Stromal cell of bone marrow (primary cell): ENCODE data around the gene OGFOD3.
"Not testable (repeated sequence)": the region's sequence is repeated elsewhere in the genome, so short reads cannot be mapped to it uniquely, and the experiment has no call there.

ENCODE experiments used
- DNase-seq: peaks from one replicate; pipeline ENCODE4 v3.0.0-alpha.2; 2012; ENCODE audit warnings: low read depth

OGFOD3 gene, protein sequence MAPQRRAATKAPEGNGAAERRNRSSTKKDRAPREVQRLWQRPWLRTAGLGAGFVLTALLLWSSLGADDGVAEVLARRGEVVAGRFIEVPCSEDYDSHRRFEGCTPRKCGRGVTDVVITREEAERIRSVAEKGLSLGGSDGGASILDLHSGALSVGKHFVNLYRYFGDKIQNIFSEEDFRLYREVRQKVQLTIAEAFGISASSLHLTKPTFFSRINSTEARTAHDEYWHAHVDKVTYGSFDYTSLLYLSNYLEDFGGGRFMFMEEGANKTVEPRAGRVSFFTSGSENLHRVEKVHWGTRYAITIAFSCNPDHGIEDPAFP

DNA sequence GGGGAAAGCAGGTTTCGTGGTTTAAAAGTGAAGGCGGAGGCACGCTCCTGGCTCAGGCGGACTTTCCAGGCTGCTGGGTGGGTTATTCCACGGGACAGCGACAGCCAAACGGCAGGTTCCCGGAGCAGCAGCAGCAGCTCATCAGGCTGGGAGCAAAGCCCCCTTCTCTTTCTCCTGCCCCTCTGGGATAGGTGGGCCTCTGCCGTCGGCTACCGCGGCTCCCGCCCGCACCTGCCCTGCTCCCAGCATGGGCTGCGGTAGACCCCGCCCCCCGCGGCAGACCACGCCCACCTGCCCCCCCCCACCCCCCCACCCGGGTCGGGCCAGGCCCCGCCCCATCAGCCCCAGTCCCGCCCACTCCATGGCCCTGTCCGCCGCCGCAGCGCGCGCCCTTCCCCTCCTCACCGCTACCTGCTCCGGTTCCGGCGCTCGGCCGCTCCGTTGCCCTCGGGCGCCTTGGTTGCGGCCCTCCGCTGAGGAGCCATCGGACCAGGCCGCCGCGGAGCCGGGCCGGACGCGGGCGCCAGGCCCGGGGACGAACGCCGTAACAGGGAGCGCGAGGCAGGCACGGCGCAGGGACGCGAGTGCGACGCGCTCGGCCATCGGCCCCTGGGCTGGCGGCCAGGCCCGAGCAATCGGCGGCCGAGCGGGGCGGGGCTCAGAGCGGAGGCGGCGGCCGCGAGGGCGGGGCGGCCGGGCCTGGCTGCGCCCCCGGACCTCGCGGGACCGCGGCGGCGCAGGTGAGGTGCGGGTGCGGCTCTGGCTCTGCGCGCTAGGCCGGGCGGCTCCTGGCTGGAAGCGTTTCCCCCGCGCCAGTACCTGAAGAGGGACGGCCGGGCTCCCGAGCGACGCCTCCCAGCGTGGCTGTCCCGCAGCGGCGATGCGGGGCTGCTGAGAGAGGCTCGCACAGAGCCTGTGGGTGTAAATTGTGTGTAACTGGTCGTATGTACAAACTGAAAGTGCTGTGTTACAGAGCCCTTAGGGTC lies at the start of gene OGFOD3, which contains the start of gene HEXD:
TSS of gene OGFOD3 (minus strand) at position 586 of the 986 bp plus-strand sequence. CDS start at position 485, 101 bp downstream.
TSS of gene HEXD (plus strand) at position 347 of the 986 bp plus-strand sequence. CDS start 1,453 bp downstream, outside the sequence.
- peak; percentile 65 for DNase-seq

DNA sequence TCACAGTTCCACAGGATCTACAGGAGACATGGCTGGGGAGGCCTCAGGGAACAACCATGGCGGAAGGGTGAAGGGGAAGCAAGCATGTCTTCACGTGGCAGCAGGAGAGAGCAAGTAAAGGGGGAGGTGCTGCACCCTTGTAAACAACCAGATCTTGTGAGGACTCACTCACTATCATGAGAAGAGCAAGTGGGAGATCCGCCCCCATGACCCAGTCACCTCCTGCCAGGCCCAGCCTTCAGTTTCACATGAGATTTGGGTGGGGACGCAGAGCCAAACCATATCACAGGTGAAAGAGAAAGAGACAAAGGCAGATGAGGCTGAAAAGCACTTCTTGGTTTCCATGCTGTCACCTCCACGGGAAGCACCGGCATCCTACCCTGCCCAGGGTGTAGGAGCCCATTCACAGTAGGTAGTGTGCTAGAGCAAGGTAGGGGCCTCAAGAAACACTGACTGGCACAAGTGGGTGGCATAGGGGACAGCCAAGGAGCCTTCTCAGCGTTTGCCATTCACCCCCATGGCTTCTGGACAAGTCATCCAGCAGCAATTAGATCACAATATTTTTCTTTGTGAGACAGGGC lies 46.7 kb upstream of the OGFOD3 start:
- DNase-seq, result no peak

DNA sequence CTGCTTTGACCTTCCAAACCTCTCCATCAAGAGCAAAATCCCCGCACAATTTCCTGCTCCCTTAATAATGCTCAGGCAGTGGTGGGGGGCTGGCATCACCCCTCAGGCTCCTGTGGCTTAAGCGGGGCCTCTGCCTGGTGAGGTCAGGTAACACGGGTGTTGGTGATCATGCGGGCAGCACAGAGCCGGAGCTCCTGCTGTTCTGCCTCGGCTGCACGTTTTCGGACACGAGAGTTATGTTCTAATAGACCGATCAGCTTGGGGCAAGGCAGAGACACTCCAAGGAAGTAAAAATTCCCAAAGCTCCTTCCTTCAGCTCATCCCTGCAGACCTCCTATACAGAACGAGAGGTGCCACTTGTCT lies 46.2 kb upstream of the OGFOD3 start:
- DNase-seq, result no peak

DNA sequence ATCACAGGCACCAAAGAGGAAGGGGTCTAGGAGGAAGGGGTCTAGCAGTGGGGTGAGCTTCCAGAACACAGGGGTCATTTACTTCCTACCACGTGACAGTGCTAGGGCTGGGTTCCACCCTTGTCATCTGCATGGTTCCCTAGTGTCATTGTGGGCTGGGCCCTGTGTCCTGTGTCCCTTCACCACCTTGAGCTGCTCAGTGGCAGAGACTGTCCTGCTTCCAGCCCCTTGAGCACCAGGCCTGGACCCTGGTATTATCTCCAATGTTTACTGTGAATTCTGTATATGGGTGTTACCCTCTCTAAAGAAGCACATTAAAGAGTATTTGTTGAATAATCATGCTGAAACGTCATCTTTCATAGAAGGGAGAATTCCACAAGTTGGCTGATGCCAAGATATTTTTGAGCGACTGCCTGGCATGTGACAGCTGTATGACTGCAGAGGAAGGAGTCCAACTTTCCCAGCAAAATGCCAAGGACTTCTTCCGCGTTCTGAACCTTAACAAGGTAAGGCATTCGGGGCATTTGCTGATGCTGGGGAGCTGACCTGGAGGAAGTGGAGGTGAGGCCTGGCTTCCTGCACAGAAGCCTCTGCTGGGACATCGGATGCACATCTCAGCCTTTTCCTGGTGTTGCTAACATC lies 45.7 kb upstream of the OGFOD3 start:
- DNase-seq, result no peak

DNA sequence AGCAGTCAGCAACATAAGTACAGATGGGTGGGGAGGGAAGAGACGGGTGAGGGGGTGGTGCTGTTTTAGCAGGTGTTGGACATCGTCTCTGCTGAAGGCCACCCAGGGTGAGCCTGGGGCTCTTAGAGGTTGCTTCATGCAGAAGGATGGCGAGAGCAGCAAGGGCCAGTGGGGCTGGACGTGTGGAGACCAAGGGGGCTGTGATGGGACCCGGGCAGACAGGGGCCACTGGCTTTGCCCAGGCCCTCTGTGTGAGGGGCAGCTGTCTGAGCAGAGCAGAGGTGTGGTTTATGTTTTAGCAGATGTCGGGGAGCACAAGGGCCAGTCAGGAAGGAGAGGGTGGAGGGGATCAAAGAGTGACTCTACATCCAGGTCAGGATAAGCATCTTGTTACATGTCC lies 45.0 kb upstream of the OGFOD3 start:
- DNase-seq, result no peak

DNA sequence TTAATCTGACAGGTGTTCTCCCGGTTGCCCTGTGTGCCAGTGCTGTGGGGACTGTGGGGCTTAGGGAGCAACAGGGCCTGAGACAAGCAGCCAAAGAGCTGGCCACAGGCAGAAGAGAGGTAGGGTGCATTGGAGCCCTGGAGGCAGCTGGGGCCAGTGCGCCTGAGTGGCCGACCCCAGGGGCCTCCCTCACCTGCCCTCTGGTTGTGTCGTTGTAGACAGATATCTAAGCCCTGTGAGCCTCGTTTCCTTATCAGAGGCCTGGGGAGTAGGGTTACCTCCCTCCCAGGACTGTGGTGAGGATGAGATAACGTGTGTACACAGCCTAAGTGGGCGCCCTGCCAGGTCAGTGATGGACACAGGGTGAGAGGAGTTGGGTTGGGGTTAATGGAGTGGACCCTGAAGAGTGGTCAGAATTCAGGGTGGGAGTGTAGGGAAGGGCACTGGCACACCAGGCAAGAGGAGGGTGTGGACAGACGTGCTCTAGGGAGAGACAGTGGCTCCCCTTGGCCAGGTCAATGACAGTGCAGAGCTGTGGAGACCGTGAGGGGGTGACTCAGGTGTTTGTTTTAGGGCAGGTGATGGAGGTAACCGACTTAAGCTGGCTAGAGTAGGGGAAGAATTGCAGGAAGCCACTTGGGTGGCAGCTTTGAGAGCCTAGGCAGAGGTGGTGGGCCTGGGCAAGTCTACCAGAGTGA lies 43.6 kb upstream of the OGFOD3 start:
- DNase-seq, result no peak

DNA sequence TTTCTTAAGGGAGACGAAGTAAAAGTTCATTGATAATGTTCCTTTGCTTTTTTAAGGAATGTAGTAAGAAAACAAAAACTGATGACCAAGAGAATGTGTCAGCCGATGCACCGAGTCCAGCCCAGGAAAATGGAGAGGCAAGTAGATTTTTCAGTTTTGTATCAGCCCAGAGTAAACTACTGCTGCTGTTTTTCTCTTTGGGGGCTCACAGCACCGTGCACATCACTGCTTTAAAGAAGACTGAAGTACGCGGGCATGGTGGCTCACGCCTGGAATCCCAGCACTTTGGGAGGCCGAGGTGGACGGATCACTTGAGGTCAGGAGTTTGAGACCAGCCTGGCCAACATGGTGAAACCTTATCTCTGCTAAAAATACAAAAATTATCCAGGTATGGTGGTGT lies 41.5 kb upstream of the OGFOD3 start:
- DNase-seq, result not testable (repeated sequence)

DNA sequence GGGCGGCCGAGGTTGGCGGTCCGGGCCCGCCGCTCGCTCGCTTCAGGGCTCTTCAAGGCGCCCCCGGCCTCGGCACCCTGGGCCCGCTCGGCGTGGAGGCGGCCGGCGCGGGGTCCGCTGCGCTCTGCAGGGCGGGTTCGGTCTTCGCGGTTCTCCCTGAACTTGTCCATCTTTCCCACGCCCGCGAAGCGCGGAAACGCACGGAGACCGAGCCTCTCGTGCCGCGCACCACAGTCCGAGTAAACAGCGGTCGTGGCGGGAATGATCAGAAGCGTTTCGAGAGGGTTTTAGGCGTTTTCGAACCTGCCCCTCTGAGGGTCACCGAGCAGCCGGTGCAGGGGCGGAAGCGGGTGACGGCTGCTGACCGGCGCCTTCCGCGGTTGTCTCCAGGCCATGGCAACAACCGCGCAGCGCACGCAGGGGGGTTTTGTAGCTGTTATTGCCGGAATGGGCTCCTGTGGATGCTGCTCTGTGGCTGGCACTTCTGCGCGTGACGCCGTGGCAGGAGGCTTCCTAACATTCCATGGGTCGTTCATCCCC lies 40.6 kb upstream of the OGFOD3 start:
- no peak for DNase-seq

DNA sequence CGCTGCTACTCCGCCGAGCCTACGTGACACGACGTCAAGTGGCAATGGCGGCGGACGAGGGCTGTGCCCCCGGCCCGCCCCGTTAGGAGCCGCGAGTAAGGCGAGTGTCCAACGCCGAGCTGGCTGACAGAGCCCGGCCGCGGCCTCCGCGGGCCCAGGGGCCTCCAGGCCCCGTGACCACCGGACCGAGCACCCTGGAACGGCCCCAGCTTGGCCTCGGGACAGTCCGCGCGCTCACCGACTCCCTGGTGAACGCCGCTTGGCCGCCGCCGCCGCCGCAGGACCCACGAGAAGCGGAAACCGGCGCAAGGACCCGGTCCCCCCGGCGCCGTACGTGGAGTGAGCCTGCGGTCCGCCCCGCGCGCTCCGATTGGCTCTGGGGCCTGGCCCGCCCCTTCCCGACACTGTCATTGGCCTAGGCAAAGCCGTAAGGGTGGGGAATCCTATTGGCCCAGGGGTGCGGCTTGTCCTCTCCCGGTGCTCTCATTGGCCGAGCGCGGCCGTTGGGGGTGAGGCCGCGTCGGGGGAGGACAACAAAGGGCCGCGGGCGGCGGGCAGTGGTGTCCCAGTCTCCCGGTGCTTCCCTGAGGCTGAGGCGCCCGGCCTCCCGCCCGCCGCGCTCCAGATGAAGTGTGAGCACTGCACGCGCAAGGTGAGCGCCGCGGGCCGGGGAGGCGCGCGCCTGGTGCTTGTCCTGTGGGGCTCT lies 39.9 kb upstream of the OGFOD3 start, which contains the start of gene NARF:
TSS of gene NARF (plus strand) at position 563 of the 706 bp plus-strand sequence. CDS start at position 626, 63 bp downstream.
- peak; percentile 98 for DNase-seq

DNA sequence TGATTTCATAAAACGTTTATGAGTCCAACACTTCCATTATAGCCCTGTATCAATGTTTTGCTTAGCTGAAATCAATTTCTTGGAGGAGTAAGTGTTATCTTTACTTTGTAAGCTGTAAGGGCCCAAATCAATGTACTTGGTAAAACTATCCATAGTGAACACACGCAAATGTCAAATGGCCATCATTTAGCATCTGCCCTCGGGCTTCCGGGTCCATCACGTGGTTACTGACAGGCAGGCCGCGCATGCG lies 39.5 kb upstream of the OGFOD3 start:
- no peak for DNase-seq

DNA sequence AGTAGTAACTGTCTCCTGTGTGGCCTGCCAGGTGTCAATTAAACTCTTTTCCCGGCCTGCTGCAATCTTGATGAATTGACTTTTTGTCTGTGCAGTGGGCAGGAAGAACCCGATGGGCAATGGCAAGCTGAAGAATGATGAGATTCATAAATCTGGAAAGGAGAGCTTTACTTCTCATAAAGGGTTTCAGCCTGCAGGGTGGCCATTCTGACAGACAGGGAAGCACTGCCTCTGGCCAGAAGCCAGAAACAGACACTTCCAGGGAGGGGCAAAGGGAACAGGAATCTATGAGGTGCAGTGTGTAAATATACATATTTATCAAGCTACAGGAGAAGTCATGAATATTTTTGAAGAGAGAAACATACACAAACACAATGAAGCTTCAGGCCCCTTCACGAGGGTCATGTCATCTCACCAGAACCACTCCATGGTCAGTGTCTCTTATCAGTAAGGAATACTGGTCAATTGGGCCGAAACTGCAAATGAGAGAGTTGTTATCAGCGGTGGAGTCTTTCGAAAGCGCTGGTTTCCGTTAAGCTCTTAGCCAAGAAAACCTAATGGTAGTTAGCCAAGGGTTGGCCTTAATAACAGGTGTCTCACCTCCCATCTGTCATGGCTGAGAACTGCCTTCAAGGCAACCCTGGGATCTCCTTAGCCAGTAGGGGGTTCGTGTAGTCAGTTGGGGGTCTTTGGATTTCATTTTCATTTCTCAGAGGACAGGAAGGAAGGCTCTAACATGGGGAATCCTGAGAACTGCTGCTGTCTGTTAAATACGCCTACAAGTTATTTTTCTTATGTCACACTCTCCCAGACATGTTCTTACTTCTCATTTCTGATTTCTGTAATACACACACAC lies 38.9 kb upstream of the OGFOD3 start:
- DNase-seq, result no peak

DNA sequence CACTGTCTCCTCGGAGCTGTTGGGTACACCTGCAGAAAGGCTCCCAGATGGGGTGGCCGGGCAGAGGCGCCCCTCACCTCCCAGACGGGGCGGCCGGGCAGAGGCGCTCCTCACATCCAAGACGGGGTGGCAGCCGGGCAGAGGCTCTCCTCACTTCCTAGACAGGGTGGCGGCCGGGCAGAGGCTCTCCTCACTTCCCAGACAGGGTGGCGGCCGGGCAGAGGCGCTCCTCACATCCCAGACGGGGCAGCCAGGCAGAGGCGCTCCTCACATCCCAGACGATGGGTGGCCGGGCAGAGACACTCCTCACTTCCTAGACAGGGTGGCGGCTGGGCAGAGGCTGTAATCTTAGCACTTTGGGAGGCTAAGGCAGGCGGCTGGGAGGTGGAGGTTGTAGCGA lies 35.3 kb upstream of the OGFOD3 start:
- DNase-seq, result not testable (repeated sequence)

DNA sequence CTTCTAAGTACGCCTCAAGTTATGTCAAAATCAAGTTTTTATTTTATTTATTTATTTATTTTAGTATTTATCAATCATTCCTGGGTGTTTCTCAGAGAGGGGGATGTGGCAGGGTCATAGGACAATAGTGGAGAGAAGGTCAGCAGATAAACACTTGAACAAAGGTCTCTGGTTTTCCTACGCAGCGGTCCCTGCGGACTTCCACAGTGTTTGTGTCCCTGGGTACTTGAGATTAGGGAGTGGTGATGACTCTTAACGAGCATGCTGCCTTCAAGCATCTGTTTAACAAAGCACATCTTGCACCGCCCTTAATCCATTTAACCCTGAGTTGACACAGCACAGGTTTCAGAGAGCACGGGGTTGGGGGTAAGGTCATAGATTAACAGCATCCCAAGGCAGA lies 34.8 kb upstream of the OGFOD3 start:
- DNase-seq, result not testable (repeated sequence)

DNA sequence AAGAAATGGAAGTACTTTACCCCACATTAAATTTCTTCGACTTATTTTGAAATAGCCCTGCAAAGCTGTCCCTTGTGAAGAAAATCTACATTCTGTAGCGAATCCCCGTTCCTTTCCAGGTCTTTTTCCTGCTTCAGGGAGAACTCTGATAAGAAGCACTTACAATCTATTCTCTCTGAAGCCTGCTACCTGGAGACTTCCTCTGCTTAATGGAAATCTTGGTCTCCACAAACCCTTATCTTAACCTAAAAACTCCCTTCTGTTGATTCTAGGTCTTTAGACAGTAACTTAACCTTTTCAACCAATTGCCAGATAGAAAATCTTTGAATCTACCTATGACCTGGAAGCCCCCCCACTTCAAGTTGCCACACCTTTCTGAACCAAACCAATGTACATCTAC lies 33.8 kb upstream of the OGFOD3 start:
- DNase-seq, result no peak

DNA sequence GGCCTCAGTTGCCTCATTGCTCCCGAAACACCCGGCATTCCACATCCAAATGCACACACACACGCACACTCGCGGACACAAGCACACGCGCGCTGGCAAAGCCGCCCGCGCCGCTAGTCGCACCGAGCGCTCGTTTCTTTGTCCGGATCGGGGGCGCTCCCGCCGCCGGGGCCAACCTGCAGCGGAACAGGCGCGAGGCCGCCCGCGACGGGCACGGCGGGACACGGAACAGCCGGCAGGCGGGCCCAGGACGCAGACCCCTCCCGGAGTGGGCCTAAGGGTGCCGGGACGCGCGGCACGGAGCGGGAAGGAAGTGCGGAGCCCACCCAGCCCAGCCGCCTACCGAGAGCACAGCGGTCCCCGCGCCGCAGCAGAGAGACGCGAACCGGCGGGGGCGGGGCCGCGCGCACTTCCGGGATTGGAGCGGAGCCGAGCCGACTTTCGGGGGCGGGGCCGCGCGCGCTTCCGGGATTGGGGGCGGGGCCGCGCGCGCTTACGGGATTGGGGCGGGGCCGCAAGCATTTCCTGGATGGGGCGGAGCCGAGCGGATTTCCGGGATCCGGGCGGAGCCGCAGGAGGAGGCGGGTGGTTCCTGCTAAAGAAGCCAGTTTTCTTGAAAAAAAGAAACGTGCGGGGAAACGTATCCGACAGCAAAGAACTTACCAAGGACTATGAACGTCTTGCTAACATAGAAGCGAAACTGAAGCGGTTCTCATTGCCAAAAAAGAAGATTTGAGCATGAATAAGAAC lies 32.1 kb upstream of the OGFOD3 start, which contains the start of gene CYBC1:
TSS of gene CYBC1 (minus strand) at position 396 of the 750 bp plus-strand sequence. CDS start 1,498 bp downstream, outside the sequence.
- DNase-seq, result peak; percentile 87

DNA sequence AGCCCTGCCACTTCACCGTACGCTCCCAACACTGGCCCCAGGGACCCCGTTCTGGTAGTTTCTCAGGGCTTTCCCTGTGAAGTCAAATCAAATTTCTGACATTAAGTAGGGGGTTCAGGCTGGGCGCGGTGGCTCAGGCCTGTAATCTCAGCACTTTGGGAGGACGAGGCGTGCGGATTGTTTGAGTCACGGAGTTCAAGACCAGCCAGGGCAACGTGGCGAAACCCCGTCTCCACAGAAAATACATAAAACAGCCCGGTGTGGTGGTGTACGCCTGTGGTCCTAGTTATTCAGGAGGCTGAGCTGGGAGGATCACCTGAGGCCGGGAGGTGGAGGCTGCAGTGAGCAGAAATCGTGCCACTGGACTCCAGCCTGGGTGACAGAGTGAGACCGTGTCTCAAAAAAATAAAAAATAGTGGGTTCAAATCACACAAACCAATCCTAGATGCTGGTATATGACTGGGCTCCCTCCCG lies 31.5 kb upstream of the OGFOD3 start:
- no peak for DNase-seq

DNA sequence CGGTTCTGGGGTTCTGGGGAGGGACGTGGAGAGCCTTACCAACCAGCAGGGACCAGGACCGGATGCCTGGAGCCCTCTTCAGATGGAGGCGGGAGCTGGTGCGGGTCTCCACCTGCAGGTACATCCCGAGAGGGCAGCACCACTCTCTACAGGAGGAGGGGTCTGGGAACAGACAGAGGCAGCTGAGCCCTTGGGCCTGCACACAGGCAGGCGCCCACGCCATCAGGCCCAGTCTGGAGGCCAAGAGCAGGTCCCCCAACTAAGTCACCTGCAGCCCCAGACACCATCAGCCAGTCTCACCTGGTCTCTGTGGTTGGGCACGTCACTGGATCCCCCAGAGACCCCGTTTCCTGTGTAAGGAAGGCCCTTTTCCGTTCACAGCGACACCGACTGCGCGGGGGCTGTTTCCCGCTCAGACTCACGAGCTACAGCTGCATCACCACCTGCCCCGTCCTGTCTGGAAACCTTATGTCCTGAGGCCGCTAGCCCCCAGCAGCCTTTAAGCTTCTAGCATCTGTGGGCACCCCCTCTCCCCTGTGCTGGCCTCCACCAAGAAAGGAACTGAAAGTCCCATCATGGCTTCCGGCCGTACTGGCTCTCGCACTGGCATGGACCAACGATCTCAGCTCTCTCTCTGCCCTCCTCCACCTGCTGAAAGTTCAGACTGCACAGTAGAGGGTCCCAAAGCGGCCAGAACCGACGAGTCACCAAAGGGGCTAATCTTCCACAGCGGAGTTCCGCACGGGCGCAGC lies 30.9 kb upstream of the OGFOD3 start:
- DNase-seq, result no peak

DNA sequence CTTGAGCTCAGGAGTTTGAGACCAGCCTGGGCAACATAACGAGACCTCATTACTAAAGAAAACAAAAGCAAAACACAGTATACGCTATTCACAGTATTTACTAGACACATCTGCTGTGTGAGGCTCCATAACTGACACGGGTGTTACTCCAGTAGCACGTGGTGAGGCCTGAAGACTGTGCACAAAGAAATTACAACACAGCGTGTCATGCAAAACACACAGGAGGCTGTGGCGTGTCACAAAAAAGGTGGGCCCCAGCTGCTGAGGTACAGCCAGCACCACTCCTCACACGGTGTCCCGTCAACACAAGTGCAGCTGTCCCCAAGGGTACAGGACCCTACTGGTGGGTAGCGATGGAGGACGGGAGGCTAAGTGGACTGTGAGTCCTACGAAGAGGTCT lies 29.5 kb upstream of the OGFOD3 start:
- no peak for DNase-seq
